A549 (cell line): ENCODE data around the gene PXDC1. TPM values are rescaled to one million over a fixed set of nuclear protein-coding genes. Genes with fewer than 3 reads are reported as not detected.

Source experiments
- ATAC-seq, 2 experiments: fragments of 200-7000 bp in 1 of 2; fragments of >200 bp in 1 of 2; cut with Nextera tagmentation in 1 of 2; cut with Tn5 transposase in 1 of 2; 3 replicates each; pipeline versions ENCODE4 v1.8.0 to v1.9.1; 2018 to 2020; ENCODE audit warnings: mild to moderate bottlenecking in 1 of 2, moderate library complexity in 1 of 2
- CTCF ChIA-PET: fragments of 300-600 bp; sonication (Branson Sonifier 250); formaldehyde crosslinking; extraction: SDS; loops from one replicate; lab custom pipeline; 2021; ENCODE audit warnings: antibody characterized with exemption, inconsistent platforms; lab: Yijun Ruan, JAX
- POLR2A ChIA-PET: fragments of 350-600 bp; formaldehyde crosslinking; extraction: SDS; loops from one replicate; lab custom pipeline; 2021; ENCODE audit warnings: antibody characterized with exemption, inconsistent platforms; lab: Yijun Ruan, JAX
- DNase-seq, 2 experiments: peaks; one replicate each; pipeline versions ENCODE4 v3.0.0 to v3.0.0-alpha.2; 2011 to 2016; ENCODE audit warnings: low read depth in 1 of 2, low spot score in 1 of 2
- FAIRE-seq: peaks from 2 replicates; lab custom pipeline; 2011; peaks lifted over from hg19 to GRCh38; lab: Jason Lieb, UNC
- H3K27ac ChIP-seq, 2 experiments: fragments of >200 bp; sonication (Bioruptor Twin); formaldehyde crosslinking; 3 replicates each; pipeline ENCODE4 v1.5.1; 2016 to 2017
- H3K4me1 ChIP-seq: fragments of >200 bp; sonication (Bioruptor Twin); formaldehyde crosslinking; 3 replicates; pipeline ENCODE4 v1.6.1; 2016
- H3K4me2 ChIP-seq: fragments of >200 bp; sonication (Bioruptor Twin); formaldehyde crosslinking; 3 replicates; pipeline ENCODE4 v1.6.1; 2016
- H3K4me3 ChIP-seq: fragments of >200 bp; sonication (Bioruptor Twin); formaldehyde crosslinking; 3 replicates; pipeline ENCODE4 v1.5.1; 2016
- H3K9me3 ChIP-seq: fragments of >200 bp; sonication (Bioruptor Twin); formaldehyde crosslinking; 3 replicates; pipeline ENCODE4 v1.6.1; 2016
- CBX8 ChIP-seq: fragments of 200-600 bp; sonication (generic); IDR thresholded peaks from 2 replicates; pipeline ENCODE4 v1.6.1; 2016
- CHD2 ChIP-seq: fragments of 150-350 bp; IDR thresholded peaks from 2 replicates; pipeline ENCODE4 v1.6.1; 2014; ENCODE audit warnings: low read length; ENCODE audit not compliant: partially characterized antibody
- EHMT2 ChIP-seq: fragments of 200-600 bp; sonication (generic); IDR thresholded peaks from 2 replicates; pipeline ENCODE4 v1.6.1; 2016; ENCODE audit warnings: antibody characterized with exemption, low read depth, mild to moderate bottlenecking, moderate library complexity
- ELK1 ChIP-seq: fragments of 150-350 bp; IDR thresholded peaks from 2 replicates; pipeline ENCODE4 v1.6.1; 2014; ENCODE audit warnings: low read depth, mild to moderate bottlenecking, low read length
- EP300 ChIP-seq, 2 experiments: fragments of >200 bp; sonication (Bioruptor Twin); formaldehyde crosslinking; IDR thresholded peaks; 2 replicates in 1 of 2; 3 replicates in 1 of 2; pipeline ENCODE4 v1.6.1; 2016 to 2017
- ESRRA ChIP-seq: fragments of 150-350 bp; IDR thresholded peaks from 2 replicates; pipeline ENCODE4 v1.6.1; 2014; ENCODE audit warnings: mild to moderate bottlenecking, low read length, borderline replicate concordance
- FOSB ChIP-seq: fragments of 250-450 bp; sonication (Bioruptor Pico); IDR thresholded peaks from 2 replicates; pipeline ENCODE4 v1.5.0; 2020; ENCODE audit warnings: mild to moderate bottlenecking, moderate library complexity
- FOXS1 ChIP-seq: fragments of 250-450 bp; sonication (Bioruptor Pico); IDR thresholded peaks from 2 replicates; pipeline ENCODE4 v1.5.0; 2020; ENCODE audit warnings: mild to moderate bottlenecking, moderate library complexity
- GATA3 ChIP-seq: IDR thresholded peaks from 2 replicates; pipeline ENCODE4 v1.6.1; 2012; ENCODE audit warnings: borderline replicate concordance
- HDAC2 ChIP-seq: fragments of 200-600 bp; sonication (generic); IDR thresholded peaks from 2 replicates; pipeline ENCODE4 v1.6.1; 2016
- HES2 ChIP-seq: fragments of >200 bp; sonication (Bioruptor Twin); formaldehyde crosslinking; IDR thresholded peaks from 2 replicates; pipeline ENCODE4 v1.6.1; 2016
- HMGXB4 ChIP-seq: fragments of 250-450 bp; sonication (Bioruptor Pico); IDR thresholded peaks from 2 replicates; pipeline ENCODE4 v1.5.0; 2021; ENCODE audit warnings: mild to moderate bottlenecking, moderate library complexity, borderline replicate concordance
- HOXB13 ChIP-seq: fragments of 250-450 bp; sonication (Bioruptor Pico); IDR thresholded peaks from 2 replicates; pipeline ENCODE4 v1.5.0; 2020; ENCODE audit warnings: low read depth, mild to moderate bottlenecking, moderate library complexity
- HOXB5 ChIP-seq: fragments of 250-450 bp; sonication (Bioruptor Pico); IDR thresholded peaks from 2 replicates; pipeline ENCODE4 v1.5.0; 2020; ENCODE audit warnings: mild to moderate bottlenecking, moderate library complexity
- JUN ChIP-seq, 2 experiments: fragments of >200 bp; sonication (Bioruptor Twin); formaldehyde crosslinking; IDR thresholded peaks; 2 replicates in 1 of 2; 3 replicates in 1 of 2; pipeline ENCODE4 v1.6.1; 2016 to 2017
- JUNB ChIP-seq: fragments of >200 bp; sonication (Bioruptor Twin); formaldehyde crosslinking; IDR thresholded peaks from 2 replicates; pipeline ENCODE4 v1.6.1; 2016
- KDM5A ChIP-seq: fragments of 200-600 bp; sonication (generic); IDR thresholded peaks from 2 replicates; pipeline ENCODE4 v1.6.1; 2016; ENCODE audit warnings: antibody characterized with exemption, mild to moderate bottlenecking
- MAX ChIP-seq: IDR thresholded peaks from 2 replicates; pipeline ENCODE4 v1.6.1; 2012
- MYC ChIP-seq: IDR thresholded peaks from 2 replicates; pipeline ENCODE4 v1.6.1; 2012; ENCODE audit warnings: mild to moderate bottlenecking, inconsistent platforms, low read length, improper control_type of control experiment, borderline replicate concordance
- NFE2L2 ChIP-seq: fragments of 150-350 bp; conservative IDR thresholded peaks from 2 replicates; pipeline ENCODE4 v1.6.1; 2014; ENCODE audit warnings: low read length
- NR3C1 ChIP-seq: fragments of >200 bp; sonication (Bioruptor Twin); formaldehyde crosslinking; IDR thresholded peaks from 3 replicates; pipeline ENCODE4 v1.6.1; 2017
- PBX3 ChIP-seq: IDR thresholded peaks from 2 replicates; pipeline ENCODE4 v1.6.1; 2012
- PHF8 ChIP-seq: fragments of 200-600 bp; sonication (generic); IDR thresholded peaks from 2 replicates; pipeline ENCODE4 v1.6.1; 2016; ENCODE audit warnings: low read depth, mild to moderate bottlenecking, antibody characterized with exemption, moderate library complexity, borderline replicate concordance
- RAD21 ChIP-seq, 2 experiments: fragments of >200 bp in 1 of 2; sonication (Bioruptor Twin) in 1 of 2; formaldehyde crosslinking in 1 of 2; IDR thresholded peaks in 1 of 2; conservative IDR thresholded peaks in 1 of 2; 2 replicates in 1 of 2; 3 replicates in 1 of 2; pipeline ENCODE4 v1.6.1; 2012 to 2018; ENCODE audit warnings: inconsistent platforms in 1 of 2
- RARB ChIP-seq: fragments of 250-450 bp; sonication (Bioruptor Pico); IDR thresholded peaks from 2 replicates; pipeline ENCODE4 v1.8.0; 2021; ENCODE audit warnings: mild to moderate bottlenecking, moderate library complexity
- RCOR1 ChIP-seq: fragments of 150-350 bp; IDR thresholded peaks from 2 replicates; pipeline ENCODE4 v1.6.1; 2014; ENCODE audit warnings: antibody characterized with exemption, low read length, low read depth
- RFX5 ChIP-seq: fragments of 450-650 bp; IDR thresholded peaks from 2 replicates; pipeline ENCODE4 v1.7.1; 2014; ENCODE audit warnings: antibody characterized with exemption, mild to moderate bottlenecking, moderate library complexity
- SMC3 ChIP-seq: fragments of >200 bp; sonication (Bioruptor Twin); formaldehyde crosslinking; IDR thresholded peaks from 3 replicates; pipeline ENCODE4 v1.6.1; 2018; ENCODE audit warnings: inconsistent platforms
- TP53 ChIP-seq: fragments of 250-450 bp; sonication (Bioruptor Pico); IDR thresholded peaks from 2 replicates; pipeline ENCODE4 v1.5.0; 2021; ENCODE audit warnings: mild to moderate bottlenecking, moderate library complexity
- ZC3H11A ChIP-seq: fragments of 450-650 bp; IDR thresholded peaks from 2 replicates; pipeline ENCODE4 v1.6.1; 2014; ENCODE audit warnings: antibody characterized with exemption, mild to moderate bottlenecking
- ZNF302 ChIP-seq: fragments of 250-450 bp; sonication (Bioruptor Pico); IDR thresholded peaks from 2 replicates; pipeline ENCODE4 v1.9.0; 2021; ENCODE audit warnings: inconsistent platforms, mild to moderate bottlenecking, moderate library complexity
- WGBS: methylation state at CpG from one replicate; pipeline ENCODE4 v1.1.6; 2017; ENCODE audit errors: missing lambda C conversion rate; 5-methylcytosine and 5-hydroxymethylcytosine counted together
- polyA plus RNA-seq, 4 experiments: library from polyadenylated mRNA; depleted of rRNA in 3 of 4; stranded (reverse); fragments of >200 nt; fragmentation: RNase III in 1 of 4; extraction: RNeasy Plus Mini Kit Qiagen cat#74134 plus additional on column Dnase treatment in 1 of 4; gene quantifications; 2 replicates in 3 of 4; 3 replicates in 1 of 4; pipeline ENCODE4 v1.2.3, GENCODE V29; 2011 to 2017

The PXDC1 gene
- polyA plus RNA-seq, 2 of the 4 experiments (the other 2 are of a cell fraction): 2.5 to 6.6 TPM

GRCh38 chr6:3729603-3730344 lies 21.7 kb downstream of the PXDC1 start:
- ChIA-PET POLR2A (no interaction called here), CTCF (interaction anchor here (1.4 to 9.8 kb wide), 2 partner anchors 270 to 452 kb away, joined by 3 to 186 read pairs; no protein-coding TSS in a partner anchor)
- no peak for ATAC-seq
- Histone ChIP-seq H3K4me3 (no peak overlapping the region), H3K27ac (no peak overlapping the region), H3K4me1 (no peaks in the 10 kb centered on the region), H3K4me2 (no peak overlapping the region), H3K9me3 (no peaks in the 10 kb centered on the region)
- no peak for DNase-seq
- TF ChIP-seq HOXB13 (CRISPR knock-in tag) (no peak), ZNF302 (no peak), GATA3 (no peak)
- 93% methylated on average over 8 of the region's 9 CpGs for WGBS
- FAIRE-seq: no peak

GRCh38 chr6:3727593-3728108 lies 23.9 kb downstream of the PXDC1 start:
- Histone ChIP-seq H3K27ac (no peak overlapping the region), H3K9me3 (no peaks in the 10 kb centered on the region), H3K4me3 (no peak overlapping the region), H3K4me1 (no peaks in the 10 kb centered on the region), H3K4me2 (no peak overlapping the region)
- CTCF ChIA-PET: interaction anchor here (1.1 to 9.8 kb wide), 3 partner anchors 8 to 450 kb away, joined by 3 to 186 read pairs (median 4); no protein-coding TSS in a partner anchor
- no peak for FAIRE-seq
- POLR2A ChIA-PET: no interaction called here
- no peak for ATAC-seq
- 95% methylated on average over 9 of the region's 11 CpGs for WGBS
- no peak for DNase-seq
- TF ChIP-seq MAX: no peak
- no peak for TF ChIP-seq CBX8
- TF ChIP-seq KDM5A: no peak
- no peak for TF ChIP-seq HDAC2
- TF ChIP-seq PBX3: no peak
- TF ChIP-seq HOXB5 (CRISPR knock-in tag): no peak

GRCh38 chr6:3727036-3727435 lies 24.5 kb downstream of the PXDC1 start:
- CTCF ChIA-PET: interaction anchor here (1.1 to 9.8 kb wide), 3 partner anchors 7 to 449 kb away, joined by 3 to 186 read pairs (median 3); no protein-coding TSS in a partner anchor
- no peak for FAIRE-seq
- 80% methylated on average over 4 of the region's 5 CpGs for WGBS

GRCh38 chr6:3726421-3726820 lies 25.1 kb downstream of the PXDC1 start:
- ATAC-seq (no peak), FAIRE-seq (no peak), DNase-seq (no peak)
- ChIA-PET POLR2A (no interaction called here), CTCF (interaction anchor here (1.1 to 9.8 kb wide), 2 partner anchors 15 to 448 kb away, joined by 3 to 186 read pairs; no protein-coding TSS in a partner anchor)
- H3K27ac ChIP-seq: no peak overlapping the region
- no peaks in the 10 kb centered on the region for H3K4me1 ChIP-seq
- H3K4me3 ChIP-seq: no peak overlapping the region
- 89% methylated on average over 7 of the region's 13 CpGs for WGBS
- no peaks in the 10 kb centered on the region for H3K9me3 ChIP-seq
- H3K4me2 ChIP-seq: no peak overlapping the region
- no peak for TF ChIP-seq HES2
- TF ChIP-seq JUN (IDR thresholded peaks at IDR 0.05): no peak
- TF ChIP-seq HMGXB4 (CRISPR knock-in tag): no peak
- TF ChIP-seq TP53 (CRISPR knock-in tag): no peak
- no peak for TF ChIP-seq JUNB
- TF ChIP-seq RFX5: no peak
- no peak for TF ChIP-seq RAD21 (conservative IDR thresholded peaks at IDR 0.05 in 1 of 2, IDR thresholded peaks at IDR 0.05 in 1 of 2)
- no peak for TF ChIP-seq SMC3
- TF ChIP-seq EHMT2: no peak
- TF ChIP-seq ZNF302: no peak
- TF ChIP-seq ELK1: no peak
- no peak for TF ChIP-seq NFE2L2

More at GRCh38 chr6:3727036-3727435, 24.5 kb downstream of the PXDC1 start:
- DNase-seq: no peak
- no peak overlapping the region for H3K4me3 ChIP-seq
- no peak overlapping the region for H3K4me2 ChIP-seq
- POLR2A ChIA-PET: no interaction called here
- no peaks in the 10 kb centered on the region for H3K4me1 ChIP-seq
- ATAC-seq: no peak
- no peak for TF ChIP-seq EHMT2
- TF ChIP-seq JUNB: no peak
- TF ChIP-seq FOSB: no peak
- TF ChIP-seq RCOR1: no peak
- TF ChIP-seq MYC: no peak
- no peak for TF ChIP-seq ESRRA
- no peak for TF ChIP-seq EP300 (IDR thresholded peaks at IDR 0.05)
- TF ChIP-seq FOXS1 (CRISPR knock-in tag): no peak
- TF ChIP-seq HOXB5 (CRISPR knock-in tag): no peak
- no peak for TF ChIP-seq RARB
- no peak for TF ChIP-seq ZC3H11A
- no peak for TF ChIP-seq HDAC2
- TF ChIP-seq HOXB13 (CRISPR knock-in tag): no peak
- TF ChIP-seq NR3C1: no peak
- no peak for TF ChIP-seq PHF8
- no peak for TF ChIP-seq CHD2
- H3K27ac ChIP-seq: no peak overlapping the region
- no peaks in the 10 kb centered on the region for H3K9me3 ChIP-seq
